K562 (cell line): Measurements from ENCODE around the gene IFT172. TPM values are rescaled to one million over a fixed set of nuclear protein-coding genes. Genes with fewer than 3 reads are reported as not detected.

ENCODE experiments used
- ARID3A ChIP-seq: IDR thresholded peaks from 2 replicates; pipeline ENCODE4 v1.6.1; 2012; ENCODE audit warnings: low read depth, low read length, improper control_type of control experiment, borderline replicate concordance
- ATF7 ChIP-seq: fragments of 450-650 bp; IDR thresholded peaks from 2 replicates; pipeline ENCODE4 v1.7.1; 2014; ENCODE audit warnings: mild to moderate bottlenecking, moderate library complexity
- BRCA1 ChIP-seq, 2 experiments: fragments of 450-650 bp in 1 of 2; sonication (generic) in 1 of 2; formaldehyde crosslinking in 1 of 2; IDR thresholded peaks; 2 replicates each; pipeline versions ENCODE4 v1.5.0 to v1.6.1; 2017 to 2020; ENCODE audit warnings: mild to moderate bottlenecking in 1 of 2, missing genetic modification reagents in 1 of 2
- CAMTA2 ChIP-seq: fragments of 250-450 bp; sonication (Bioruptor Pico); conservative IDR thresholded peaks from 2 replicates; pipeline ENCODE4 v1.5.1; 2022
- CBX5 ChIP-seq: IDR thresholded peaks from 2 replicates; pipeline ENCODE4 v1.6.1; 2014; ENCODE audit warnings: low read depth, borderline replicate concordance
- DPF2 ChIP-seq: fragments of 450-650 bp; IDR thresholded peaks from 2 replicates; pipeline ENCODE4 v1.6.1; 2016
- EHMT2 ChIP-seq: fragments of 450-650 bp; IDR thresholded peaks from 2 replicates; pipeline ENCODE4 v1.6.1; 2018; ENCODE audit warnings: antibody characterized with exemption
- ELF1 ChIP-seq: fragments of 200-800 bp; sonication (Bioruptor generic); IDR thresholded peaks from 2 replicates; pipeline ENCODE4 v1.6.1; 2016; ENCODE audit warnings: missing genetic modification characterization, missing compliant biosample characterization
- HDGF ChIP-seq: fragments of 450-650 bp; IDR thresholded peaks from 2 replicates; pipeline ENCODE4 v1.6.1; 2016
- MNT ChIP-seq, 2 experiments: fragments of 450-650 bp; conservative IDR thresholded peaks; 2 replicates each; pipeline ENCODE4 v1.6.1; 2017; ENCODE audit warnings: mild to moderate bottlenecking in 2 of 2, moderate library complexity in 2 of 2
- NR2F6 ChIP-seq: fragments of 450-650 bp; formaldehyde crosslinking; IDR thresholded peaks from 2 replicates; pipeline ENCODE4 v1.4.0; 2020; ENCODE audit warnings: mild to moderate bottlenecking
- PRPF4 ChIP-seq: fragments of 200-400 bp; formaldehyde crosslinking; IDR thresholded peaks from one replicate; pipeline ENCODE4 v1.6.1; 2017; ENCODE audit warnings: low read length, low read depth, mild to moderate bottlenecking; ENCODE audit not compliant: insufficient read depth, poor library complexity, severe bottlenecking
- RNF2 ChIP-seq: sonication (generic); IDR thresholded peaks from 2 replicates; pipeline ENCODE4 v1.6.1; 2016
- SAFB2 ChIP-seq: fragments of 200-400 bp; formaldehyde crosslinking; IDR thresholded peaks from 2 replicates; pipeline ENCODE4 v1.6.1; 2018; ENCODE audit warnings: borderline replicate concordance, low read length, low read depth, moderate library complexity; ENCODE audit not compliant: severe bottlenecking
- SAP30 ChIP-seq: fragments of 200-600 bp; sonication (generic); IDR thresholded peaks from 2 replicates; pipeline ENCODE4 v1.6.1; 2012; ENCODE audit warnings: borderline replicate concordance, low read depth, mild to moderate bottlenecking, moderate library complexity, low read length, control low read depth, inconsistent platforms; ENCODE audit not compliant: insufficient read depth, poor library complexity, severe bottlenecking
- ZNF12 ChIP-seq: sonication (generic); formaldehyde crosslinking; IDR thresholded peaks from 2 replicates; pipeline ENCODE4 v1.4.0; 2020; ENCODE audit warnings: mild to moderate bottlenecking, missing genetic modification reagents
- ZNF263 ChIP-seq: sonication (generic); formaldehyde crosslinking; IDR thresholded peaks from 2 replicates; pipeline ENCODE4 v1.8.0; 2022; ENCODE audit warnings: mild to moderate bottlenecking, missing genetic modification reagents, borderline replicate concordance
- polyA plus RNA-seq, 8 experiments: library from polyadenylated mRNA; depleted of rRNA in 4 of 8; stranded (reverse) in 5 of 8; unstranded in 3 of 8; fragments of >200 nt; fragmentation: Nextera tagmentation in 2 of 8; fragmentation: Illumina TruSeq in 1 of 8; extraction: Ambion mirVana in 2 of 8; extraction: Trizol in 1 of 8; gene quantifications; 2 replicates each; pipeline versions ENCODE4 v1.2.1 to v1.2.3, GENCODE V29; 2011 to 2014; ENCODE audit warnings: inconsistent platforms in 1 of 8, missing spikeins in 1 of 8
- total RNA-seq, 7 experiments: library from RNA; depleted of rRNA in 6 of 7; stranded (reverse); fragments of >200 nt in 6 of 7; fragmentation: Illumina TruSeq in 2 of 7; extraction: Trizol in 2 of 7; gene quantifications; 2 replicates each; pipeline versions ENCODE4 v1.2.1 to v1.2.3, GENCODE V29; 2011 to 2021; ENCODE audit warnings: low replicate concordance in 1 of 7
- TF ChIP-seq, protein P1 (sequence below): sonication (generic); formaldehyde crosslinking; IDR thresholded peaks from 2 replicates; pipeline ENCODE4 v1.8.1; 2023; ENCODE audit warnings: mild to moderate bottlenecking, missing genetic modification reagents
- TF ChIP-seq, protein P2 (sequence below): fragments of 250-450 bp; sonication (Bioruptor Pico); IDR thresholded peaks from 2 replicates; pipeline ENCODE4 v1.8.0; 2021; ENCODE audit warnings: borderline replicate concordance, mild to moderate bottlenecking, moderate library complexity; ENCODE audit not compliant: poor library complexity, severe bottlenecking
- TF ChIP-seq, protein P3 (sequence below): sonication (generic); formaldehyde crosslinking; IDR thresholded peaks from 2 replicates; pipeline ENCODE4 v1.9.0; 2022; ENCODE audit warnings: mild to moderate bottlenecking, missing genetic modification reagents

IFT172 gene
- total and polyA plus RNA-seq, 9 of the 15 experiments (the other 6 are each of a cell fraction or from before 2014, with no cell fraction given) = 5.6 to 19.1 (median 13.5) TPM

GRCh38 chr2:27496357-27497287 lies 7.1 kb upstream of the IFT172 start, which contains the start of gene GCKR (continued):
- TF ChIP-seq SAFB2 = no peak
- TF ChIP-seq, protein P1, sequence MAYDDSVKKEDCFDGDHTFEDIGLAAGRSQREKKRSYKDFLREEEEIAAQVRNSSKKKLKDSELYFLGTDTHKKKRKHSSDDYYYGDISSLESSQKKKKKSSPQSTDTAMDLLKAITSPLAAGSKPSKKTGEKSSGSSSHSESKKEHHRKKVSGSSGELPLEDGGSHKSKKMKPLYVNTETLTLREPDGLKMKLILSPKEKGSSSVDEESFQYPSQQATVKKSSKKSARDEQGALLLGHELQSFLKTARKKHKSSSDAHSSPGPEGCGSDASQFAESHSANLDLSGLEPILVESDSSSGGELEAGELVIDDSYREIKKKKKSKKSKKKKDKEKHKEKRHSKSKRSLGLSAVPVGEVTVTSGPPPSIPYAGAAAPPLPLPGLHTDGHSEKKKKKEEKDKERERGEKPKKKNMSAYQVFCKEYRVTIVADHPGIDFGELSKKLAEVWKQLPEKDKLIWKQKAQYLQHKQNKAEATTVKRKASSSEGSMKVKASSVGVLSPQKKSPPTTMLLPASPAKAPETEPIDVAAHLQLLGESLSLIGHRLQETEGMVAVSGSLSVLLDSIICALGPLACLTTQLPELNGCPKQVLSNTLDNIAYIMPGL (CRISPR knock-in tag) = no peak
- TF ChIP-seq, protein P2, sequence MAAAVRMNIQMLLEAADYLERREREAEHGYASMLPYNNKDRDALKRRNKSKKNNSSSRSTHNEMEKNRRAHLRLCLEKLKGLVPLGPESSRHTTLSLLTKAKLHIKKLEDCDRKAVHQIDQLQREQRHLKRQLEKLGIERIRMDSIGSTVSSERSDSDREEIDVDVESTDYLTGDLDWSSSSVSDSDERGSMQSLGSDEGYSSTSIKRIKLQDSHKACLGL (CRISPR knock-in tag) = no peak
- TF ChIP-seq, protein P3, sequence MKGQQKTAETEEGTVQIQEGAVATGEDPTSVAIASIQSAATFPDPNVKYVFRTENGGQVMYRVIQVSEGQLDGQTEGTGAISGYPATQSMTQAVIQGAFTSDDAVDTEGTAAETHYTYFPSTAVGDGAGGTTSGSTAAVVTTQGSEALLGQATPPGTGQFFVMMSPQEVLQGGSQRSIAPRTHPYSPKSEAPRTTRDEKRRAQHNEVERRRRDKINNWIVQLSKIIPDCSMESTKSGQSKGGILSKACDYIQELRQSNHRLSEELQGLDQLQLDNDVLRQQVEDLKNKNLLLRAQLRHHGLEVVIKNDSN = no peak
- TF ChIP-seq CBX5 = no peak
- TF ChIP-seq NR2F6 (CRISPR knock-in tag) = no peak
- no peak for TF ChIP-seq ATF7
- no peak for TF ChIP-seq BRCA1 (IDR thresholded peaks at IDR 0.05)
- no peak for TF ChIP-seq BRCA1 (CRISPR knock-in tag; IDR thresholded peaks at IDR 0.05)
- TF ChIP-seq EHMT2 = no peak
- no peak for TF ChIP-seq PRPF4
- no peak for TF ChIP-seq RNF2
- no peak for TF ChIP-seq ZNF12 (CRISPR knock-in tag)
- TF ChIP-seq HDGF = no peak
- peak in 1 of 2 experiments; percentile 12; a peak in 1 of 4 replicates for TF ChIP-seq MNT (conservative IDR thresholded peaks at IDR 0.05)
- no peak for TF ChIP-seq ELF1 (tag)
- TF ChIP-seq CAMTA2 (CRISPR knock-in tag) = no peak
- peak; percentile 51; the same call in 1 of the 2 replicates for TF ChIP-seq DPF2
- TF ChIP-seq ARID3A = no peak
- TF ChIP-seq ZNF263 (CRISPR knock-in tag) = no peak
- no peak for TF ChIP-seq SAP30
